BE2C (cell line): ENCODE data around the gene DBH.

Source experiments
- DNase-seq: peaks from one replicate; pipeline ENCODE4 v3.0.0-alpha.2; 2020
- H3K27me3 ChIP-seq: fragments of 250-450 bp; sonication (Bioruptor Pico); 2 replicates; pipeline ENCODE4 v1.5.1; 2020; ENCODE audit warnings: mild to moderate bottlenecking
- H3K36me3 ChIP-seq: fragments of 250-450 bp; sonication (Bioruptor Pico); 2 replicates; pipeline ENCODE4 v1.5.1; 2020; ENCODE audit warnings: mild to moderate bottlenecking
- H3K4me1 ChIP-seq: fragments of 250-450 bp; sonication (Bioruptor Pico); 2 replicates; pipeline ENCODE4 v1.5.1; 2020
- H3K4me3 ChIP-seq: 2 replicates; pipeline ENCODE4 v1.5.1; 2011; ENCODE audit warnings: low read depth, low read length
- H3K9me3 ChIP-seq: fragments of 250-450 bp; sonication (Bioruptor Pico); 2 replicates; pipeline ENCODE4 v1.5.1; 2020
- CTCF ChIP-seq: IDR thresholded peaks from 2 replicates; pipeline ENCODE4 v1.5.1; 2012; ENCODE audit warnings: mild to moderate bottlenecking, low read depth, low read length

DBH gene

GRCh38 chr9:133650026-133650425 lies 13.9 kb downstream of the DBH start:
- Histone ChIP-seq H3K36me3 (peaks cover 87% of the 10 kb centered on the region), H3K4me3 (no peak overlapping the region), H3K4me1 (no peaks in the 10 kb centered on the region), H3K27me3 (no peaks in the 10 kb centered on the region), H3K9me3 (no peaks in the 10 kb centered on the region)
- no peak for TF ChIP-seq CTCF
- no peak for DNase-seq

- no peak overlapping the region for H3K4me3 ChIP-seq
- peaks cover 82% of the 10 kb centered on the region for H3K36me3 ChIP-seq
- DNase-seq, result no peak
- H3K9me3 ChIP-seq, result no peaks in the 10 kb centered on the region
- H3K4me1 ChIP-seq, result peaks cover 14% of the 10 kb centered on the region
- no peaks in the 10 kb centered on the region for H3K27me3 ChIP-seq
- TF ChIP-seq CTCF, result no peak
Observed at GRCh38 chr9:133653638-133654037, 17.5 kb downstream of the DBH start.

- no peak overlapping the region for H3K4me3 ChIP-seq
- H3K4me1 ChIP-seq, result peaks cover 23% of the 10 kb centered on the region
- TF ChIP-seq CTCF, result no peak
- no peaks in the 10 kb centered on the region for H3K9me3 ChIP-seq
- peaks cover 78% of the 10 kb centered on the region for H3K36me3 ChIP-seq
- no peaks in the 10 kb centered on the region for H3K27me3 ChIP-seq
- no peak for DNase-seq
Observed at GRCh38 chr9:133654736-133655657, 18.8 kb downstream of the DBH start.

- Histone ChIP-seq H3K36me3 (peaks cover 78% of the 10 kb centered on the region), H3K9me3 (no peaks in the 10 kb centered on the region), H3K4me1 (peaks cover 23% of the 10 kb centered on the region), H3K27me3 (no peaks in the 10 kb centered on the region), H3K4me3 (no peak overlapping the region)
- TF ChIP-seq CTCF, result no peak
- DNase-seq, result no peak
Observed at GRCh38 chr9:133655701-133656100, 19.5 kb downstream of the DBH start.

- peaks cover 23% of the 10 kb centered on the region for H3K4me1 ChIP-seq
- H3K9me3 ChIP-seq, result no peaks in the 10 kb centered on the region
- no peak for TF ChIP-seq CTCF
- no peak overlapping the region for H3K4me3 ChIP-seq
- no peaks in the 10 kb centered on the region for H3K27me3 ChIP-seq
- H3K36me3 ChIP-seq, result peaks cover 70% of the 10 kb centered on the region
- DNase-seq, result no peak
Observed at GRCh38 chr9:133656211-133657119, 20.3 kb downstream of the DBH start.
